ENCODE measurements around the gene VCAN. TPM values are rescaled to one million over a fixed set of nuclear protein-coding genes. Genes with fewer than 3 reads are reported as not detected.

VCAN gene
- total RNA-seq, 1 donor from 2014 or later: 33.7 TPM

- peak; percentile 29 for TF ChIP-seq CTCF (IDR thresholded peaks at IDR 0.05; ENCODE audit: insufficient read depth, low read length, severe bottlenecking)
- DNase-seq (ENCODE audit: low read depth): no peak
- Histone ChIP-seq H3K27me3 (ENCODE audit: control insufficient read depth, insufficient read depth, low read length) (no peaks in the 10 kb centered on the region), H3K4me3 (ENCODE audit: low read depth, low read length) (no peak overlapping the region), H3K36me3 (ENCODE audit: control insufficient read depth, insufficient read depth, low read length) (no peaks in the 10 kb centered on the region)
- no peak for FAIRE-seq
Observed at GRCh38 chr5:83595217-83595616, 123.7 kb downstream of the VCAN start.

DNA sequence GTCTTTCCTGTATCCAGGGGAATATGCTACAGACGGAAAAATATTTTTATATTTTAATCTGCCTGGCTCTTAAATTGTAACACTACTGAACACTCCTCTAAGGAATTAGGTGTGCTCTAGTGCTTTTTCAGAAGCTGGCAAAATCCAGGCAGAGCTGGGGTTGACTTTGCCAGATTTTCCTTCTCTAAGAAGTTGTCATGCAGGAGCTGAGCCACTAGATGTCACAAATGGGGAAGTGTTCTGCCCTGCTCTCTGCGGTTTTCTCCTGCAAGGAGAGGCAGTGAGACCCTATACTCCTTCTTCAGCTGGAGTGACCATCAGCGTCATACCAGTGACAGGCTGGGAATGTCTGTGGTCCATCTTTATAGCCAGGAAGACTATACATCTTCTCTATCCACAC, 136.6 kb downstream of the VCAN start:
- Histone ChIP-seq H3K36me3 (ENCODE audit: control insufficient read depth, insufficient read depth, low read length) (no peaks in the 10 kb centered on the region), H3K27me3 (ENCODE audit: control insufficient read depth, insufficient read depth, low read length) (no peaks in the 10 kb centered on the region), H3K4me3 (ENCODE audit: low read depth, low read length) (no peak overlapping the region)
- FAIRE-seq (no peak), DNase-seq (ENCODE audit: low read depth) (peak; percentile 40)
- peak; percentile 80 for TF ChIP-seq CTCF (IDR thresholded peaks at IDR 0.05; ENCODE audit: insufficient read depth, low read length, severe bottlenecking)

GRCh38 chr5:83614841-83615240, 143.3 kb downstream of the VCAN start:
- no peak for FAIRE-seq
- Histone ChIP-seq H3K36me3 (ENCODE audit: control insufficient read depth, insufficient read depth, low read length) (no peaks in the 10 kb centered on the region), H3K27me3 (ENCODE audit: control insufficient read depth, insufficient read depth, low read length) (no peaks in the 10 kb centered on the region), H3K4me3 (ENCODE audit: low read depth, low read length) (no peak overlapping the region)
- TF ChIP-seq CTCF (IDR thresholded peaks at IDR 0.05; ENCODE audit: insufficient read depth, low read length, severe bottlenecking): no peak
- no peak for DNase-seq (ENCODE audit: low read depth)

- H3K27me3 ChIP-seq (ENCODE audit: control insufficient read depth, insufficient read depth, low read length): no peaks in the 10 kb centered on the region
- DNase-seq (ENCODE audit: low read depth) (no peak), FAIRE-seq (no peak)
- no peak overlapping the region for H3K4me3 ChIP-seq (ENCODE audit: low read depth, low read length)
- no peak for TF ChIP-seq CTCF (IDR thresholded peaks at IDR 0.05; ENCODE audit: insufficient read depth, low read length, severe bottlenecking)
- no peaks in the 10 kb centered on the region for H3K36me3 ChIP-seq (ENCODE audit: control insufficient read depth, insufficient read depth, low read length)
Observed at GRCh38 chr5:83628360-83628759, 156.8 kb downstream of the VCAN start.

Other genes starting within 250 kb of the VCAN start
- gene HAPLN1, start 249.1 kb downstream of the VCAN start, total RNA-seq: not detected in 2 replicates